ENCODE measurements around the gene LPCAT1.
"Not testable (repeated sequence)": the region's sequence is repeated elsewhere in the genome, so short reads cannot be mapped to it uniquely, and the experiment has no call there.

The LPCAT1 gene

DNA sequence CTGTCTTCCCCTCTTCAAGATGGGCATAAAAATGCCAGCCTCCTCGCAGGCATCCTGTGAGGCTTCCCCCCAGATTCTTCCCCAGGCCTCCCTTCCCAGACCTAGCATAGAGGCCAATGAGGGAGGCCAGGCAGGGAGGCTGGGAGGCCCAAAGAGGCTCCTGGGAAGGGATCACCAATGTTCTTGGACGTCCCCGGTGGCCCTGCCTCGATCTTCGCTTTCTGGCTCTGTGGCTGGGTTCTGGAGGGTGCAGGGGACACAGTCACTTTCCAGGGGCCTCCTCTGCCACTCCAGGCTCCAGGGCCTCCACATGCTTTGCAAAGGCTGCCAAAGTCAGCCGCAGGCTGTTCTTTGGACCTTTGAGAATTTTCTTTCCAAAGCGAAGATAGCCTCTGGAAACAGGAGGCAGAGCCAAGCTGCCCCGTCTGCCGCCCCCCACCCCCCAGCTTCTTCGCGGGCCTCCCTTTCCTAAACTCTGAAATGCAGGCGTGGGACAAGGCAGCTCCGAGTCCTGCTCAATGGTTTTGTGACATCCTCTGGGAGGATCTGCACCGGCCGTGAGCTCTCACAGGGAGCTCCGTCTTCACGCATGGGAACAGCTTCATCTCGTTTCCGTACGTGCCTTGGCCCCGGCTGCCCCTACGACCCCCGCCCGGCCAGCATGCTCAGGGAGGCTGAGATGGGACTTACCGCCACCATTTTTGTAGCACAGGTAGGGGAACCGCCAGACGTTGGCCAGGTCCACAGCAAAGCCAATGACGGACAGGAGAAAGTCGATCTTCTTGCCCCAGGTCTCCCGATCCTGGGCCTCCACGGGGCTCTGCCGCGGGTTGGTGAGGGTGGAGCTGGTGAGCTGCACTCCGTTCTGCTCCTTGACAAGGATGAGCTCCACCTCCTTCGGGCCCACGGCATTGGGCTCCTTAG, 81.3 kb downstream of the LPCAT1 start:
- DNase-seq (ENCODE audit: low spot score): no peak

DNA sequence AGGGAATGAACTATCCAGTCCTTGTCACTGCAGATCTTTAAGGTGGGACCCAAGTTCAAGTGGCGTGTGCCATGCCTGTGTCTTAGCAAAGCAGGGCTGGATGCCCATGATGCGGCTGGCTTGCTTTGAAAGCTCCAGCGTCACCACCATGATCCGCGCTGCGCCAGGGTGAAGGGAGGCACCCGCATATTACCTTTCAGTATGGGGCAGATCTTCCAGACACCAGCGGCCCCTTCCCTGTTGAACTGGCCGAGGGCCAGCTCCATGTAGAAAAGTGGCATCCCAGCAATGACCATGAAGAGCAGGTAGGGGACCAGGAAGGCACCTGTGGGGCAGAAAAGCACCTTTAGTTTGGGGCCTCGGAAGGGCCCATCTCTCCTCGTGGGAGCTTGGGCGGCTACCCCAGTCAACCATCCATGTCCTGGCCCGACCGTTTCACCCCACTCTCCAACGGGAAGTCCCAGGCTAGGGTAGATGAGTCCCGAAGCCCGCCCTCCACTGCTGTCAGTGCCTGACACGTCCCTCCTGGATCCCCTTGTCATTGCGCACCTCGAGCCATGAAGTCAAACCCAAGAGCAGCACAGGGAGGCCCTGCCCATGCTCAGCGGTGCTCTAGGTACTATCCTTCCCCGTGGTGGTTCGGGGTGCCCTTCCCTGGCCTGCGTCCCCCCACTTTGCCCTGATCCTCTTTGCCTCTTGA, 82.4 kb downstream of the LPCAT1 start:
- no peak for DNase-seq (ENCODE audit: low spot score)

DNA sequence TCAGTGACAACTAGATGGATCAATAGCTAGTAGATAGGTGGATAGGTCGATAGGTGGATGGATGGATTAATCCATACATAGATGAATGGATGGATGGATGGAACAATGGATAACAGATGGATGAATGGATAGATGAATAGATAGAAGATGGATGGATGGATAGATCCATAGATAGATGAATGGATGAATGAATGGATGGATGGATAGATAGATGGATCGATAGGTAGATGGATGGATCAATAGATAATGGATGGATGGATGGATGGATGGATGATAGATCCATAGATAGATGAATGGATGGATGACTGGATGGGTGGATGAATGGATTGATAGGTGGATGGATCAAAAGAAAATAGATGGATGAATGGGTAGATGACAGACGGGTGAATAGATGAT, 83.7 kb downstream of the LPCAT1 start:
- no peak for DNase-seq (ENCODE audit: low spot score)

DNA sequence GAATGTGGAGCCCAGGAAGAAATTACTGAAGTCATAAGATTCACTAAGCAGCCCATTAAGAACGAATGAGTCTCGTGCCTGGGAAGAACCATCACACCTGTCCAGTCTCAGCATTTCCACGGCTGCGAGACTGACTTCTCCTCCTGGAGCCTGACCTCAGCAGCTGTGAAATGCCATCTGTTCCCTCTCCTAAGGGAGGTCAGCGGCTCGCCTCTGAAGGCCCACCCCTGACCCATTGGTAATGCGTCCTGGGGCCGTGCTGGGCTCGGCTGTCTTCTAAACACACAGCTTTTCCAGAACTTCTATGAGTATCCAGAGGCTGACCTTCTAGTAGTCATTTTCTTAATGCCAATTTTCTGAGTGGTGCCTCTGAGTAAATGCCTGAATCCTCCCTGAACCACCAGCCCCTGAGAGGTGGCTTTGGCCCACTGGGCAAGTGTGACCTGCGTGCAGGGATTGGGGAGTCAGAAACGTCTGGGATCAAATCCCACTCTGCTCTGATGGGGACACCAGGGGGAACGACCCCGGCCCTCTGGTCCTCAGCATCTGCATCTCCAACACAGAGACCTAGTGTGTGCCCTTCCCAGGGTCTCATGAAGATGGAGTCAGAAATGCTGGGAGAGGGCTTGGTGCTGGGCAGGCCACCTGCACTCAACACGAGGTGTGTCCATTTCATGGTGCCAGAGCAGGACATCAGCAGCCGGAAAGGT, 84.2 kb downstream of the LPCAT1 start:
- no peak for DNase-seq (ENCODE audit: low spot score)

GRCh38 chr5:1438871-1439270, 84.9 kb downstream of the LPCAT1 start:
- no peak for DNase-seq (ENCODE audit: low spot score)

DNA sequence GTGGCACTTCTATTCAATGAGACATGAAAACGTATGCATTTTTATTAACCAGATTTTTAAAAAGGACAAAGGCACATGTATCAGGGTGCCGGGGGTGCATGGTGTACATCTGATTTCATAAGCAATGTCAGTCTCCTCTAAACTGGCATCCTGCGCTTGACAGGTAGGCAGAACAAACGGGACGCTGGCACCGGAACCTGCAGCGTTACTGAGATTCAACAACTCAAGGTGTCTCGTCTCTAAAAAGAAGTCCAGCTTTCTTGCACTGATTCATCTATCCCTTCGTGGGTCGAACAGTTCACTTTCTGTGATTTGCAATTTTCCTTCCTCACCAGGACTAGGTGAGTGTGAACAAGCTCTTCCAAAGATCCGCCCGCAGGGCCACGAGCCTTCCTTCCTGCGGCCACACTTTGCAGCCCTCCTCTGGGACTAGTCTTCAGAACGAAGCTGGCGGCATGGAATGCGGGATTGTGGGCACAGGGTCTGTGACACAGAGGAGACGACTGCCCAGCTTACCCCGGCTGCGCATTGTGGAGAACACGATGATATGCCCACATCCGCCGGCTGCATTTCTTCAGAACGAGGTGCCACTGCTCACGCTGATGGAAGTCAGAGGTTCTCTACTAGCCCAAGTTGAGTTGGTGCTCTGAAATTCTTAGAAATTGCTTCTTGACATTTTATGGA, 85.7 kb downstream of the LPCAT1 start:
- no peak for DNase-seq (ENCODE audit: low spot score)

DNA sequence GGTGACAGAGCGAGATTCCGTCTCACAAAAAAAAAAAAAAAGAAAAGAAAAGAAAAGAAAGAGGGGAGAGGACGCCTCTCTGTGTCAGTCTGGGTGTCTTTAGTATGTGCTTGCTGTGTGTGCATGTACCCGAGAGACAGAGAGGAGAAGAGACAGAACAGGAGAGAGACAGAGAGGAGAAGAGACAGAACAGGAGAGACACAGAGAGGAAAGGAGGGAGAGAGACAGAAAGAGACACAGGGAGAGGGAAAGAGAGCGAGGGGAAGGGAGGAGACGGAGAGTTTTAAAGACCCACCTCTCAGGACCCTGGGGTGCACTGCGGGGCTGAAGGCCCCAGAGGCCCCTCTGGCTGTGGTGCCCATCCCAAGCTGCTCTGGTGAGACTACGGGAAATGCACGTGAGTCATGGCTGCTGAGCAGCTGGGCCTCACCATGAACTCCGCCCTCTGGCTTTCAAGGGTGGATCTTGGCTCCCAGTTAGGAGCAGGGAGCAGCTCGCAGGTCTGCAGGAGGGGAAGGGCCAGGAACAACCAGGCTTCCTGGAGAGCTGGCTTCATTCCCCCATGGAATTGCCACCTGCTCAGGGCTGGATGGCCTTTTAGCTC, 86.4 kb downstream of the LPCAT1 start:
- DNase-seq (ENCODE audit: low spot score): no peak

GRCh38 chr5:1436681-1437080, 87.1 kb downstream of the LPCAT1 start:
- DNase-seq (ENCODE audit: low spot score): no peak

DNA sequence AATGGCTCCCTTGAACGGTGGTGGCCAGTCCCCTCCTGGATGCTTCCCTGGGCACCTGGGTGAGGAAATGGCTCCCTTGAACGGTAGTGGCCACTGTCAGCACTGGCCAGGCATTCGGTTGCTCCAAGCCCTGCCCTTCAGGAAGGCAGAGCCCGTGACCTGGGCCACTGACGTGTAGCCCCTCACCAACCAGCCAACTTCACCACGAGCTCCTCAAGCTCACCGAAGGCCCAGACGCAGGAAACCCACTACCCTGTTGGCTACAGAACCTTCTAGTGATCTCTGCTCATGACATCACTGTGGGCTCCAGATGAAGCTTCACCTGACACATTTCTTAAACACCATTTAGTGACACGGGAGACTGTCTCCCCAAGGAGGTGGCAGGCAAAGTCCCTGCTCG, 87.7 kb downstream of the LPCAT1 start:
- DNase-seq (ENCODE audit: low spot score): no peak

DNA sequence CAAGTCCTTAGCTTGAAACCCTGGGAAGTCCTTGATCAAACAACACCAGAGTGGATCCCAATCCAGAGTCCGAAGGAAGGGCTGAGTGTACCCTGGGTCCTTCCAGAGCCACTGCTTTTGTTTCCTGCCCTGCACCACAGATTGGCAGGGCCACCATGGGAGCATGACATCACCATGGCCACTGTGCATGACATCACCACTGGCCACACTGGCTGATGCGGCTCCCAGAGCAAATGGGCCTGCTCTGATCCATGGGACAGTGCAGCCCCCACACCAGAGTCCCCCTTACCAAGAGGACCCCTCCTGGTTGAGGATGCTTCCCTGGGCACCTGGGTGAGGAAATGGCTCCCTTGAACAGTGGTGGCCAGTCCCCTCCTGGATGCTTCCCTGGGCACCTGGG, 88.4 kb downstream of the LPCAT1 start:
- no peak for DNase-seq (ENCODE audit: low spot score)

GRCh38 chr5:1432296-1432695, 91.5 kb downstream of the LPCAT1 start:
- no peak for DNase-seq (ENCODE audit: low spot score)

DNA sequence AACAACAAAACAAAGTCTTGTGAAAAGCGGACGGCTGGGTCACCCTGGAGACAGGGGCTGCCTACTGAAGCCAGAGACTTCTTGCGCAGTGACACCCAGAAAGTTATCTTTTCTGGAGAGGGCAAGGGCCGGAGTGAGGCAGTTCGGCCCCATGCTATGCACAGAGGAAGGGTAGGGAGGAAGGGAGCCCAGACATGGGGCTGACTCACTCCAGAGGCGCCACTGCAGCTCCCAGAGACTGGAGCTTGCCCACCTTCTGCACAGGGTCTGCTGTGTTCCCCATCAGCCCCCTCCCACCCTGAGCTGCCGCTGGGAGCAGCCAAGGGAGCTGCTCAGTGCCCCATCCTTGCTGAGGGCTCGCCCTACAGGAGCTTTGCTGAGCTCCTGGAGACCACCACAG, 91.9 kb downstream of the LPCAT1 start:
- DNase-seq (ENCODE audit: low spot score): no peak

DNA sequence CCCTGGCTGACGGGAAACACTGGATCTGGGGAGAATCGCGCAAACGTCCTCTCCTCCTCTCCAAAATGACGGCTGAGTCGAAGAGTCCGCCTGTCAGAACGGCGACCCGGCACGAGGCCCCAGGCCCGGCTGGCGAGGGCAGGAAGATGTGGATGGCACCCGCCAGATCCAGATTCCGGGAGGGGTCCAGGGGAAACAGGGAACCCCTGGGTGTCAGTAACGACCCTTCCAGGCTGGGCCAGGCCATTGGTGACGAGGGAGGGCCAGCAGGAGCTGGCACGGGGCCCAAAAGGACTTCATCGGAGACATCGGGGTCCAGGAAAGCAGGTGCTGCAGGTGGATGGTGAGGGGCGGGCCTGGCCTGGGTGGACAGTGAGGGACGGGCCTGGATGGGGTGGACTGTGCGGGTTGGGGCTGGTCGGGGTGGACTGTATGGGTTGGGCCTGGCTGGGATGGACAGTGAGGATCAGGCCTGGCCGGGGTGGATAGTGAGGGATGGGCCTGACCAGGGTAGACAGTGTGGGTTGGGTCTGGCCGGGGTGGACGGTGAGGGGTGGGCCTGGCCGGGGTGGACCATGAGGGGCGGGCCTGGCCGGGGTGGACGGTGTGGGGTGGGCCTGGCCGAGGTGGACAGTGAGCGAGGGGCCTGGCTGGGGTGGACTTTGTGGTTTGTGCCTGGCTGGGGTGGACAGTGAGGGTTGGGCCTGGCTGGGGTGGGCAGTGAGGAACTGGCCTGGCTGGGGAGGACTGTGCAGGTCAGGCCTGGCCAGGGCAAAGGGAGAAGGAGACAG, 92.5 kb downstream of the LPCAT1 start:
- no peak for DNase-seq (ENCODE audit: low spot score)

- DNase-seq (ENCODE audit: low spot score): no peak
Observed at GRCh38 chr5:1430121-1430795, 93.5 kb downstream of the LPCAT1 start.

DNA sequence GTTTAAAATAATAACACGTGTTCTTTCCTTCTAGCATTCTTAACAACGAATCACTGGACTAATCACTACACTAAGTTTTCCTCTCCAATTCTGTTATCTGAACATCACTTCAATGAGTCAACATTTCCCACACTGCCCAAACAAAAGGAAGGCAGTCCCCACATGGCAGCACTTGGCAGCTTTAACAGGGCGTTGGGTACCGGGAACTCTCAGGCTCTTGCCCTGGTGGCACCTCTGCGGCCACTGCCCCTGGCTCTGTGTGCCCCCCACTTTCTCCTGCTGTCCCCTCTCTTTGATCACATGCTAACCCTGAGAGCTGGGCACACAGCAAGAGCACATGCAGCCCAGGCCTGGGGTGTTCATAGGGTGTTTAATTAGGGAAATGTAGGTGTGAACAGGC, 94.3 kb downstream of the LPCAT1 start:
- DNase-seq (ENCODE audit: low spot score): no peak

- DNase-seq (ENCODE audit: low spot score): no peak
Observed at GRCh38 chr5:1429066-1429465, 94.7 kb downstream of the LPCAT1 start.

- no peak for DNase-seq (ENCODE audit: low spot score)
Observed at GRCh38 chr5:1428107-1428506, 95.7 kb downstream of the LPCAT1 start.

DNA sequence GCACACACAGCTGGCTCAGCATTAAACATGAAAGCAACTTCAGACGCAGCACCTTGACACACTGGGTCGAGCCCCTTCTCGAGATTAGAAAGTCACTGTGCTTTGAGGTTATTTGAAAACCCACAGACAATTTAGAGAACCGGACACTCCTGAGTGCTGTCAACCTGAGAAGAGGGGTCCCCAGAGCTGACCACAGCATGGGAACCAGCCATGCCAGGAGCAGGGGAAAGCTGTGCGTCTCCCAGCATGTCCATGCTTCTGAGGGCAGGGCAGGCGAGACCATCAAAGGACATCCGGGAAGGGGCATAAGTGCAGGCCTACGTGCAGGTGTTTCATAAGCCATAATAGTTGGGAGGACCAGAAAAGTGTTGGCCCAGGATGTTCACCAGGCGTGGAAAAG, 99.0 kb downstream of the LPCAT1 start:
- no peak for DNase-seq (ENCODE audit: low spot score)

GRCh38 chr5:1423901-1424603, 99.7 kb downstream of the LPCAT1 start:
- DNase-seq (ENCODE audit: low spot score): no peak

DNA sequence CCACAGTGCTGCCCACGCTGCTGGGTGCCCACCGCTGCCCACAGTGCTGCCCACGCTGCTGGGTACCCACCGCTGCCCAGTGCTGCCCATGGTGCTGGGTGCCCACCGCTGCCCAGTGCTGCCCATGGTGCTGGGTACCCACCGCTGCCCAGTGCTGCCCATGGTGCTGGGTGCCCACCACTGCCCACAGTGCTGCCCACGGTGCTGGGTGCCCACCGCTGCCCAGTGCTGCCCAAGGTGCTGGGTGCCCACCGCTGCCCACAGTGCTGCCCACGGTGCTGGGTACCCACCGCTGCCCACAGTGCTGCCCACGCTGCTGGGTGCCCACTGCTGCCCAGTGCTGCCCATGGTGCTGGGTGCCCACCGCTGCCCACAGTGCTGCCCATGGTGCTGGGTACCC, 101.2 kb downstream of the LPCAT1 start:
- DNase-seq (ENCODE audit: low spot score): not testable (repeated sequence)
